Activated naive CD8-positive, alpha-beta T cell treated with anti-CD3 and anti-CD28 coated beads, Interleukin-2, amount 10 ng/mL, durations not matched to agents 7 days and 5 days (primary cell): ENCODE measurements around the gene PLD4. TPM values are rescaled to one million over a fixed set of nuclear protein-coding genes. Genes with fewer than 3 reads are reported as not detected.
A peak's percentile ranks its signal among the peaks of the same experiment; 100 is the strongest.
"Not testable (repeated sequence)": the region's sequence is repeated elsewhere in the genome, so short reads cannot be mapped to it uniquely, and the experiment has no call there.

ENCODE experiments used
- ATAC-seq: fragments of 150-1000 bp; cut with Tn5 transposase; one replicate; pipeline ENCODE4 v1.10.0; 2021; ENCODE audit warnings: low read depth, moderate library complexity
- POLR2A ChIA-PET: fragments of 350-600 bp; sonication (Branson Sonifier 250); formaldehyde crosslinking; loops from one replicate; lab custom pipeline; 2021; ENCODE audit warnings: antibody characterized with exemption; lab: Charles Lee
- DNase-seq: peaks from one replicate; pipeline ENCODE4 v3.0.0; 2021
- H3K27ac Mint-ChIP-seq: one replicate; pipeline ENCODE4 v1.8.0; 2022; ENCODE audit warnings: mild to moderate bottlenecking, mixed read lengths
- H3K27me3 Mint-ChIP-seq: one replicate; pipeline ENCODE4 v1.8.0; 2022; ENCODE audit warnings: mild to moderate bottlenecking, moderate library complexity, mixed read lengths
- H3K36me3 Mint-ChIP-seq: one replicate; pipeline ENCODE4 v1.8.0; 2021; ENCODE audit warnings: mild to moderate bottlenecking, mixed read lengths
- H3K4me1 Mint-ChIP-seq: one replicate; pipeline ENCODE4 v1.8.0; 2021; ENCODE audit warnings: mixed read lengths
- H3K4me3 Mint-ChIP-seq: one replicate; pipeline ENCODE4 v1.8.0; 2022; ENCODE audit warnings: mild to moderate bottlenecking, moderate library complexity, mixed read lengths
- H3K9me3 Mint-ChIP-seq: one replicate; pipeline ENCODE4 v1.8.0; 2021; ENCODE audit warnings: mixed read lengths
- total RNA-seq, 2 experiments: library from RNA; stranded (reverse); gene quantifications; one replicate each; pipeline ENCODE4 v1.2.3, GENCODE V29; 2021

The PLD4 gene
- total RNA-seq, 2 experiments from 2014 or later, result 0.06 TPM; not detected in 1

- no peaks in the 10 kb centered on the region for H3K4me1 Mint-ChIP-seq
- H3K4me3 Mint-ChIP-seq, result no peak overlapping the region
These were observed 42.2 kb upstream of the PLD4 start for GRCh38 chr14:104882325-104882973.

GRCh38 chr14:104882991-104883660 lies 41.6 kb upstream of the PLD4 start:
- POLR2A ChIA-PET, result no interaction called here
- no peak for ATAC-seq
- DNase-seq, result no peak
- H3K27me3 Mint-ChIP-seq, result no peaks in the 10 kb centered on the region
- H3K27ac Mint-ChIP-seq, result no peak overlapping the region
- no peaks in the 10 kb centered on the region for H3K36me3 Mint-ChIP-seq
- H3K9me3 Mint-ChIP-seq, result no peaks in the 10 kb centered on the region
- H3K4me3 Mint-ChIP-seq, result no peak overlapping the region
- H3K4me1 Mint-ChIP-seq, result no peaks in the 10 kb centered on the region

More at GRCh38 chr14:104882325-104882973, 42.2 kb upstream of the PLD4 start:
- DNase-seq (peak; percentile 36), ATAC-seq (peak; percentile 55)
- Mint-ChIP-seq H3K27ac (no peak overlapping the region), H3K9me3 (no peaks in the 10 kb centered on the region), H3K27me3 (no peaks in the 10 kb centered on the region), H3K36me3 (no peaks in the 10 kb centered on the region)
- POLR2A ChIA-PET, result no interaction called here

GRCh38 chr14:104883681-104884361 lies 40.9 kb upstream of the PLD4 start:
- no peak overlapping the region for H3K27ac Mint-ChIP-seq
- POLR2A ChIA-PET, result no interaction called here
- H3K9me3 Mint-ChIP-seq, result no peaks in the 10 kb centered on the region
- ATAC-seq (no peak), DNase-seq (no peak)
- H3K27me3 Mint-ChIP-seq, result no peaks in the 10 kb centered on the region
- H3K4me3 Mint-ChIP-seq, result no peak overlapping the region
- no peaks in the 10 kb centered on the region for H3K4me1 Mint-ChIP-seq
- no peaks in the 10 kb centered on the region for H3K36me3 Mint-ChIP-seq

- ATAC-seq, H3K4me3 Mint-ChIP-seq, H3K27me3 Mint-ChIP-seq, DNase-seq, H3K9me3 Mint-ChIP-seq, H3K36me3 Mint-ChIP-seq, H3K27ac Mint-ChIP-seq, POLR2A ChIA-PET, H3K4me1 Mint-ChIP-seq: not testable (repeated sequence)
These were observed 40.3 kb upstream of the PLD4 start for GRCh38 chr14:104884381-104884780.

- ATAC-seq (no peak), DNase-seq (no peak)
- Mint-ChIP-seq H3K27me3 (no peaks in the 10 kb centered on the region), H3K27ac (no peak overlapping the region), H3K4me3 (no peak overlapping the region), H3K4me1 (no peaks in the 10 kb centered on the region), H3K9me3 (no peaks in the 10 kb centered on the region), H3K36me3 (no peaks in the 10 kb centered on the region)
- POLR2A ChIA-PET, result no interaction called here
These were observed 39.4 kb upstream of the PLD4 start for GRCh38 chr14:104885031-104885972.

GRCh38 chr14:104885973-104886689 lies 38.5 kb upstream of the PLD4 start:
- H3K27me3 Mint-ChIP-seq, result no peaks in the 10 kb centered on the region
- DNase-seq (no peak), ATAC-seq (no peak)
- POLR2A ChIA-PET, result no interaction called here
- no peaks in the 10 kb centered on the region for H3K4me1 Mint-ChIP-seq
- no peak overlapping the region for H3K4me3 Mint-ChIP-seq
- no peak overlapping the region for H3K27ac Mint-ChIP-seq
- no peaks in the 10 kb centered on the region for H3K36me3 Mint-ChIP-seq
- no peaks in the 10 kb centered on the region for H3K9me3 Mint-ChIP-seq

- DNase-seq, result no peak
- Mint-ChIP-seq H3K4me1 (no peaks in the 10 kb centered on the region), H3K4me3 (no peak overlapping the region), H3K9me3 (no peaks in the 10 kb centered on the region), H3K36me3 (no peaks in the 10 kb centered on the region), H3K27ac (no peak overlapping the region), H3K27me3 (no peaks in the 10 kb centered on the region)
- no peak for ATAC-seq
- POLR2A ChIA-PET, result no interaction called here
These were observed 37.7 kb upstream of the PLD4 start for GRCh38 chr14:104886690-104887622.

- ATAC-seq (no peak), DNase-seq (peak; percentile 29)
- Mint-ChIP-seq H3K27me3 (no peaks in the 10 kb centered on the region), H3K27ac (no peak overlapping the region), H3K4me3 (no peak overlapping the region), H3K36me3 (no peaks in the 10 kb centered on the region), H3K4me1 (no peaks in the 10 kb centered on the region), H3K9me3 (no peaks in the 10 kb centered on the region)
- POLR2A ChIA-PET, result no interaction called here
These were observed 36.8 kb upstream of the PLD4 start for GRCh38 chr14:104887623-104888488.

GRCh38 chr14:104888489-104889374 lies 35.9 kb upstream of the PLD4 start:
- H3K4me1 Mint-ChIP-seq, result no peaks in the 10 kb centered on the region
- H3K27ac Mint-ChIP-seq, result no peak overlapping the region
- H3K36me3 Mint-ChIP-seq, result no peaks in the 10 kb centered on the region
- no peaks in the 10 kb centered on the region for H3K27me3 Mint-ChIP-seq
- DNase-seq (no peak), ATAC-seq (no peak)
- no peak overlapping the region for H3K4me3 Mint-ChIP-seq
- POLR2A ChIA-PET, result no interaction called here
- H3K9me3 Mint-ChIP-seq, result no peaks in the 10 kb centered on the region

- H3K27me3 Mint-ChIP-seq, result no peaks in the 10 kb centered on the region
- H3K9me3 Mint-ChIP-seq, result no peaks in the 10 kb centered on the region
- H3K4me1 Mint-ChIP-seq, result no peaks in the 10 kb centered on the region
- H3K4me3 Mint-ChIP-seq, result no peak overlapping the region
- POLR2A ChIA-PET, result no interaction called here
- DNase-seq (no peak), ATAC-seq (no peak)
- H3K27ac Mint-ChIP-seq, result no peak overlapping the region
- no peaks in the 10 kb centered on the region for H3K36me3 Mint-ChIP-seq
These were observed 35.3 kb upstream of the PLD4 start for GRCh38 chr14:104889375-104889757.

GRCh38 chr14:104890292-104890691 lies 34.4 kb upstream of the PLD4 start:
- POLR2A ChIA-PET, H3K4me1 Mint-ChIP-seq, ATAC-seq, H3K27me3 Mint-ChIP-seq, H3K27ac Mint-ChIP-seq, DNase-seq, H3K4me3 Mint-ChIP-seq, H3K9me3 Mint-ChIP-seq, H3K36me3 Mint-ChIP-seq: not testable (repeated sequence)
